Mucosa of descending colon (tissue), 3 donors: ENCODE data around the gene SPATA22. TPM values are rescaled to one million over a fixed set of nuclear protein-coding genes. Genes with fewer than 3 reads are reported as not detected.
"Not testable (repeated sequence)": the region's sequence is repeated elsewhere in the genome, so short reads cannot be mapped to it uniquely, and the experiment has no call there.

ENCODE experiments used
- ATAC-seq: fragments of 200-7000 bp; cut with Tn5 transposase; one replicate; pipeline ENCODE4 v1.9.1; 2020; ENCODE audit warnings: mild to moderate bottlenecking, moderate library complexity
- DNase-seq, 3 donors: peaks; one replicate each; pipeline ENCODE4 v3.0.0-alpha.2; 2020
- H3K36me3 ChIP-seq: fragments of 200-600 bp; one replicate; pipeline ENCODE4 v1.8.0; 2021; ENCODE audit warnings: low read depth, mild to moderate bottlenecking
- H3K4me1 ChIP-seq: fragments of 200-600 bp; one replicate; pipeline ENCODE4 v1.8.0; 2021; ENCODE audit warnings: low read depth, mild to moderate bottlenecking
- H3K4me3 ChIP-seq: fragments of 200-600 bp; one replicate; pipeline ENCODE4 v1.8.0; 2021; ENCODE audit warnings: mild to moderate bottlenecking
- H3K9me3 ChIP-seq: fragments of 200-600 bp; one replicate; pipeline ENCODE4 v1.8.0; 2021; ENCODE audit warnings: mild to moderate bottlenecking
- intact Hi-C, 2 donors: fragments of 100-400 bp; cut with DNase I in 1 of 2; cut with micrococcal nuclease in 1 of 2; formaldehyde crosslinking; loops; one replicate each; pipeline versions ENCODE4 v1.11.0 to v1.11.1; 2022; cut with DNase I, micrococcal nuclease
- total RNA-seq, 3 donors: library from RNA; stranded (reverse); fragmentation: NEBNext Ultra II Directional in 2 of 3; extraction: Animal tissue kit (Norgen Biotek cat#: 25700) in 2 of 3; gene quantifications; one replicate each; pipeline versions ENCODE4 v1.2.1 to v1.2.4, GENCODE V29; 2021 to 2023
- TF ChIP-seq, protein P1 (sequence below): fragments of 200-600 bp; IDR thresholded peaks from one replicate; pipeline ENCODE4 v1.8.0; 2022; ENCODE audit warnings: antibody characterized with exemption, mild to moderate bottlenecking
- donor health status: DM: no; HTN: no; CAD: no; lungs with moderate emphysema.
- donor health status: DM: no; HTN: no; CAD: no.
- donor health status: DM: no; HTN: yes; CAD: no.

The SPATA22 gene
- total RNA-seq, 3 donors from 2014 or later: 1.1 TPM; not detected in 2

DNA sequence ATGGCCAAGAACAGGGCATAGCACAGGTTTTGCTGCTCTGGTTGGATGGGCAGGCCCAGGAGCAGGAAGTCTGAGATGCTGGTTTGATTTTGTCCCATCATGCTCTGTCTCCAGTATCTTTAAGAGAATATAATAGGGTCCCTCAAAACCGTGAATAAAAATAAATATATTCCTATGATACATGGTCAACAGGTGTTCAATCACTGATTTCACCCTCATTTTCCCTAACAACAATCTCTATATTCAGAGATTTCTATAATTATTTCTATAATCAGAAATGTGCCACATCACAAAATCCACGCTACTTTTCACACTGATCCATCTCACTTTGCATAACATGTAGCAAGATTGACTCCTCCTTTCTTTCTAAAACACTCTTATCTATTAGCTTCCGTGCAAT, 37.9 kb downstream of the SPATA22 start, which contains the start of gene OR1E2:
Gene OR1E2 (minus strand): TSS at position 101 of the 400 bp plus-strand sequence. CDS start 0 bp downstream, at position 101.
- intact Hi-C loops: no loop called here
- ATAC-seq: no peak

DNA sequence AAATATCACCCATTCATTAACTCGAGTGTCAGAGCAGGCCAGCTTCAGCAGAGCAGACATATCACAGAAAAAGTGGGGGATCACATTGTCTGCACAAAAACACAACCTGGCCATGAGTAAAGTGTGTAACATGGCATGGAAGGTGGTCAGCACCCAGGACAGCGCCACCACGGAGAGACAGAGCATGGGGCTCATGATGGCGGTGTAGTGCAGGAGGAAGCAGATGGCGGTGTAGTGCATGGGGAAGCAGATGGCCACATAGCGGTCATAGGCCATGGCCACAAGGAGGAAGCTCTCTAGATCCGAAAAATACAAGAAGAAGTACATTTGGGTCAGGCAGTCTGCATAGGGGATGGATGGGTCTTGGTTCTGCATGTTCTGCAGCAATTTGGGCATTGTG, 38.4 kb downstream of the SPATA22 start:
- ATAC-seq (peak; percentile 36), DNase-seq (peak in 2 of 3 donors; percentile 30 to 36)
- H3K4me1 ChIP-seq, intact Hi-C loops, H3K36me3 ChIP-seq, H3K4me3 ChIP-seq, H3K9me3 ChIP-seq: not testable (repeated sequence)

More for the DNA sequence above, 37.9 kb downstream of the SPATA22 start, which contains the start of gene OR1E2:
- TF ChIP-seq, protein P1, sequence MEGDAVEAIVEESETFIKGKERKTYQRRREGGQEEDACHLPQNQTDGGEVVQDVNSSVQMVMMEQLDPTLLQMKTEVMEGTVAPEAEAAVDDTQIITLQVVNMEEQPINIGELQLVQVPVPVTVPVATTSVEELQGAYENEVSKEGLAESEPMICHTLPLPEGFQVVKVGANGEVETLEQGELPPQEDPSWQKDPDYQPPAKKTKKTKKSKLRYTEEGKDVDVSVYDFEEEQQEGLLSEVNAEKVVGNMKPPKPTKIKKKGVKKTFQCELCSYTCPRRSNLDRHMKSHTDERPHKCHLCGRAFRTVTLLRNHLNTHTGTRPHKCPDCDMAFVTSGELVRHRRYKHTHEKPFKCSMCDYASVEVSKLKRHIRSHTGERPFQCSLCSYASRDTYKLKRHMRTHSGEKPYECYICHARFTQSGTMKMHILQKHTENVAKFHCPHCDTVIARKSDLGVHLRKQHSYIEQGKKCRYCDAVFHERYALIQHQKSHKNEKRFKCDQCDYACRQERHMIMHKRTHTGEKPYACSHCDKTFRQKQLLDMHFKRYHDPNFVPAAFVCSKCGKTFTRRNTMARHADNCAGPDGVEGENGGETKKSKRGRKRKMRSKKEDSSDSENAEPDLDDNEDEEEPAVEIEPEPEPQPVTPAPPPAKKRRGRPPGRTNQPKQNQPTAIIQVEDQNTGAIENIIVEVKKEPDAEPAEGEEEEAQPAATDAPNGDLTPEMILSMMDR: no peak
- no peak for DNase-seq
- H3K4me3 ChIP-seq: no peak within 1 kb of the TSS
- no peaks in the 10 kb centered on the region for H3K9me3 ChIP-seq
- H3K36me3 ChIP-seq: no peaks in the 10 kb centered on the region
- H3K4me1 ChIP-seq: no peaks in the 10 kb centered on the region

DNA sequence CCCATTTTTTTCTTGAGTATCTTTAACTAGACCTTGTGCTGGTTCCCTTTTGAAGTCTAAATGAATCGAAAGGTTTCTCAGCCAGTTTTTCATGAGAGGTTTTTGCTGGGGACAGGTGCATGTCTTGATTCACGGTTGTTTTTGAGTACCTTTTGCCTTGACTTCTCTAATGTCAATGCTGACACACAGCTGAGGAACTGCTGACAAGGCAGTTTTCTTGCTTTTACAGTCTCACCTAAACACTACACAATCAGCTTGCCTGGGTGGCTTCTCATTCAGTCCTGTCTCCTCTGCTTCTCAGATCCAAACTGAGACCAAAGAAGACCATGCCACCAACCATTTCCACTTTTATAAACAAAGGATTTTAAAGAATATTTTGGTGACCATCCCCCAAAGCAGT, 53.4 kb downstream of the SPATA22 start:
- H3K9me3 ChIP-seq: no peaks in the 10 kb centered on the region
- intact Hi-C loops: no loop called here
- no peaks in the 10 kb centered on the region for H3K4me1 ChIP-seq
- ATAC-seq (no peak), DNase-seq (no peak)
- H3K4me3 ChIP-seq: no peak overlapping the region
- TF ChIP-seq, protein P1: no peak
- H3K36me3 ChIP-seq: no peaks in the 10 kb centered on the region

DNA sequence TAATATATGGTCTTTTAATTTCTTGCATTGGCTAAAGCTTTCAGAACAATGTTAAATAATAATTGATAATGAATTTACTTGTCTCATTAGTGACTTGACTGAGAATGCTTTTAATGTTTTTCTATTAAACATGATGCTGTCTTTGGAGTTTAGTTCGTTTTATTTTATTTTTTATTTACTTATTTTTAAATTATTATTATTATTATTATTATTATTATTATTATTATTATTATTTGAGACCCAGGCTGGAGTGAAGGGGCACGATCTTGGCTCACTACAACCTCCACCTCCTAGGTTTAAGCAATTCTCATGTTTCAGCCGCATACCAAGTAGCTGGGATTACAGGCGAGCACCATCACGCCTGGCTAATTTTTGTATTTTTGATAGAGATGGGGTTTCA, 56.0 kb downstream of the SPATA22 start:
- no peaks in the 10 kb centered on the region for H3K4me1 ChIP-seq
- TF ChIP-seq, protein P1: no peak
- H3K4me3 ChIP-seq: no peak overlapping the region
- ATAC-seq (no peak), DNase-seq (no peak)
- H3K36me3 ChIP-seq: no peaks in the 10 kb centered on the region
- intact Hi-C loops: no loop called here
- no peaks in the 10 kb centered on the region for H3K9me3 ChIP-seq

DNA sequence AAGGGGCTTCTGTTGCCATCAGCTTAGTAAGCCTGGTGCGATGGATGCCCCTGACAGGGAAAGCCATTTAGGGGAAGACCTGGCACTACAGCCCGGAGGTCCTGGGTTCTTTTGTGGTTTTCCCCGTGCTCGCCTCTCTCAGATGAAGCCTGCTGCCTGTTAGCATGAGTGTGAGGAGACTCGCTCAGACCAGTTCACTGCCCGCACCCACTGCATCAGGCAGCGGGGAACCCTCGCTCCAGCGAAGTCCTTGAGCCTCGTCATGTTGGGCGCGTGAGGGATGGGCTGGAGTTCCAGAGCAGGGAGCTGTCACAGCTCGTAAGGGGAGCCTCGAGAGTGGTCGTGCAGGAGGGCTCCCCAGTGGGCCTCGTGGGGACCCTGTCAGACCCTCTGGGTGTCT, 59.4 kb downstream of the SPATA22 start:
- ATAC-seq, intact Hi-C loops, H3K4me1 ChIP-seq, H3K9me3 ChIP-seq, H3K36me3 ChIP-seq, DNase-seq, H3K4me3 ChIP-seq: not testable (repeated sequence)

DNA sequence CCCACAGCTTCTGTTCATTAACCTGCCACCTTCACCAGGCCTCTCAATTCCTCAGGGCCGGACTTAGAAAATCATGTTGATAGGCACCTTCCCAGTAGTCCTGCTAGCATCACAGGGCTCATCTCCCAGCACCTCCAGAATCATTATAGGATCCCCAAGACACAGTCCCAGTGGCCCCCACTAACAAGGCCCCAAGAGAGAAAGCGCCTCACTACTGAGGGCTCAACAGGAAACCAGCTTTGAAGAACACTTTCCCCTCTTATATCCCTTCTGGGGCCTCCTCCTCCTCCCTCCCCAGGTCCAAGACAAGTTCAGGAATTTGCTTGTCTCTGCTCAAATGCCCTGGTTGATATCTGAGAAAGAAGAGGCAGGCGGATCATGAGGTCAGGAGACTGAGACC, 60.5 kb downstream of the SPATA22 start, which contains the start of gene OR3A3:
Gene OR3A3 (plus strand): TSS at position 301 of the 400 bp plus-strand sequence.
- H3K4me3 ChIP-seq: no peak within 1 kb of the TSS
- DNase-seq: no peak
- TF ChIP-seq, protein P1: no peak
- no peak for ATAC-seq
- H3K4me1 ChIP-seq: no peaks in the 10 kb centered on the region
- intact Hi-C loops: no loop called here
- H3K36me3 ChIP-seq: no peaks in the 10 kb centered on the region
- H3K9me3 ChIP-seq: no peaks in the 10 kb centered on the region

DNA sequence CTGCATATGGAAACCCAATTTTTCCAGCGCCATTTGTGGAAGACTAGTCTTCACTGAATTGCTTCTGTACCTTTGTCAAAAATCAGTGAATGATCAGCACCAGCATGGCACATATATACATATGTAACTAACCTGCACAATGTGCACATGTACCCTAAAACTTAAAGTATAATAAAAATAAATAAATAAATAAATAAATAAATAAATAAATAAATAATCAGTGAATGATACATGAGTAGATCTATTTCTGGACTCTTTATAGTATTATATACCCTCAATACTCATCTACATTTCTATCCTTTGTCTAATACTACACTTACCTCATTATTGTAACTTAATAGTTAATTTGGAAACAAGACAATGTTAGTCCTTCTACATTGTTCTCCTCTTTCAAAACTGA, 67.8 kb downstream of the SPATA22 start:
- H3K9me3 ChIP-seq, intact Hi-C loops, ATAC-seq, H3K4me1 ChIP-seq, H3K36me3 ChIP-seq, H3K4me3 ChIP-seq, DNase-seq: not testable (repeated sequence)
